GM12878 (cell line): ENCODE data around the gene MESP2.

Experiments used
- EP300 ChIP-seq, 2 experiments: fragments of 150-350 bp in 1 of 2; IDR thresholded peaks; 2 replicates each; pipeline ENCODE4 v1.6.1; 2011 to 2012; ENCODE audit warnings: low read depth in 2 of 2, low read length in 2 of 2, borderline replicate concordance in 1 of 2, improper control_type of control experiment in 1 of 2, inconsistent platforms in 1 of 2; ENCODE audit not compliant: control insufficient read depth in 1 of 2
- NBN ChIP-seq: fragments of 450-650 bp; IDR thresholded peaks from 2 replicates; pipeline ENCODE4 v1.6.1; 2016
- SMC3 ChIP-seq: IDR thresholded peaks from 2 replicates; pipeline ENCODE4 v1.6.1; 2011; ENCODE audit warnings: low read length, improper control_type of control experiment, borderline replicate concordance
- SP1 ChIP-seq: IDR thresholded peaks from one replicate; pipeline ENCODE4 v1.6.1; 2011; ENCODE audit warnings: low read depth, low read length
- TAF1 ChIP-seq: IDR thresholded peaks from 2 replicates; pipeline ENCODE4 v1.6.1; 2011; ENCODE audit warnings: mild to moderate bottlenecking, low read depth, low read length, borderline replicate concordance
- TF ChIP-seq, protein P1 (sequence below): IDR thresholded peaks from 2 replicates; pipeline ENCODE4 v1.6.1; 2011; ENCODE audit warnings: low read depth, low read length, improper control_type of control experiment, borderline replicate concordance

DNA sequence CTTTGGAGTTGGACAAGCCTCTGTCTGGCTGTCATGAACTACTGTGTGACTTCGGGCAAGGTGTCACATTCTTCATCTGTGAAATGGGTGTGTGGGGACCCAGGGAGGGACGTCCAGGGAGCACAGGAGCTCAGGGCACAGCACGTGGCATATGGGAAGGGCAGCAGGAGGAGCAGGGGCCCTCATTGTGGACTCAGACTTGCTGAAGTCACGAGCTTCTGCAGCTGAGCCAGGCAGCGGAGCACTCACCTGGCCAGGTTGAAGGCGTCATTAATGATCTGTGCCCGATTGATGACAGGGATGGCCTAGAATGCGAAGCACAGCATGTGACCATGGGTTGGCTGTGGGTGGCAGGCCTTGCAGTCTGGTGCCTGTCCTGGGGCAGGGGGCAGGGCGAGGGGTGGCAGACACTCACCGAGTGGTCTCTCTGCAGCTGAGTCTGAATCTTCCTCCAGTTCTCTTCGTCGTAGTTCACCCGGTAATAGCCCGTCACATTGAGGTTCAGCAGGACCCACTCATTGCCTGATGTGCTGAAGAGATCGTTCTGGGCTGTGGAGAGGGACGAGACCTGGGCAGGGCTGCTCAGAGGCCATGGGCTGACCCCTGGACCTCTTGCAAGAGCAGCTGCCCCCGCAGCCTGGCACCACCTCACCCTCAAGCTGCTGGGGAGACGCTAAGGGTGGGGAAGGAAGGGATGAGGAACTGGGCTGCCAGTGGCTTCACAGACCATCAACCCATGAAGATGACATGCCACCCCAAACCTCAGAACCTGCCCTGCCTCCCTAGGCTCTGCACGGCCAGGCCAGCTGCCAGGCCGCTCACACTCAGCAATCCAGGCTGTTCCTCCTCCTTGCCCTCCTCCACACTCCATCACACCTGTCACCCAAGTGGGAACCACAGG is 23.1 kb downstream of the MESP2 start:
- TF ChIP-seq SMC3: no peak
- no peak for TF ChIP-seq EP300 (IDR thresholded peaks at IDR 0.05; ENCODE audit: borderline replicate concordance in 1 of 2, control insufficient read depth in 1 of 2, low read depth in 2 of 2, low read length in 2 of 2)
- TF ChIP-seq NBN: no peak
- no peak for TF ChIP-seq TAF1
- TF ChIP-seq, protein P1, sequence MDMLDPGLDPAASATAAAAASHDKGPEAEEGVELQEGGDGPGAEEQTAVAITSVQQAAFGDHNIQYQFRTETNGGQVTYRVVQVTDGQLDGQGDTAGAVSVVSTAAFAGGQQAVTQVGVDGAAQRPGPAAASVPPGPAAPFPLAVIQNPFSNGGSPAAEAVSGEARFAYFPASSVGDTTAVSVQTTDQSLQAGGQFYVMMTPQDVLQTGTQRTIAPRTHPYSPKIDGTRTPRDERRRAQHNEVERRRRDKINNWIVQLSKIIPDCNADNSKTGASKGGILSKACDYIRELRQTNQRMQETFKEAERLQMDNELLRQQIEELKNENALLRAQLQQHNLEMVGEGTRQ: no peak
- TF ChIP-seq SP1: no peak
